Epidermal melanocyte (primary cell): ENCODE results near the gene TMEM235.
"Not testable (repeated sequence)": the region's sequence is repeated elsewhere in the genome, so short reads cannot be mapped to it uniquely, and the experiment has no call there.

Experiments
- DNase-seq: peaks from one replicate; pipeline ENCODE4 v3.0.0; 2011; ENCODE audit warnings: low spot score; ENCODE audit not compliant: insufficient read length

Gene TMEM235

DNA sequence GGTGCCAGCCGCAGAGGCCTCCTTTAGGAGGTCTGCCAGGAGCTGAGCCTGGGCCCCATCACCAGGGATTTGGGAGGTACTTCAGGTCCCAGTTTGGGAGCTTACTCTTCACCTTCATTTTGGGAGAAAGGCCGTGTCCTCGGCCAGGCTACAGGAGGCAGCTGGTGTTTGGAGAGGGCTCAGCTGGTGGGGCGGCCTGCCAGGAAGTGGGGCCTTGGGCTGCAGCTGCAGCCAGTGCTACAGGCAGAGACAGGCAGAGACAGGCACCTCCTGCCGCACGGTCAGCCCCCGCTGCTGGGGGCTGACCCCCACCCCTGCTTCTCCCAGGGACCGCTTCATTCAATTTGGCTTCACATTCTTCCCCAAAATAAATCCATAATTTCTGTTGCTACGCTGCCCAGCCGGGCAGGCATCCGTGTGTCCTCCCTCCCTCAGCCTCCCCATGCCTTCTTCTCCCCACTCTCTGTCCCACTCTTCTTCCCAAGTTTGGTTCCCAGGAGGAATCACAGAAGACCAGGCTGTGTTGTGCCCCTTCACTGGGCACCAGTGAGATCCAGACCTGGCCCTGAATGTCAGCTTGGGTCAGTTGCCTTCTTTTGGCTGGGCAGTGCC, 6.1 kb downstream of the TMEM235 start:
- no peak for DNase-seq

DNA sequence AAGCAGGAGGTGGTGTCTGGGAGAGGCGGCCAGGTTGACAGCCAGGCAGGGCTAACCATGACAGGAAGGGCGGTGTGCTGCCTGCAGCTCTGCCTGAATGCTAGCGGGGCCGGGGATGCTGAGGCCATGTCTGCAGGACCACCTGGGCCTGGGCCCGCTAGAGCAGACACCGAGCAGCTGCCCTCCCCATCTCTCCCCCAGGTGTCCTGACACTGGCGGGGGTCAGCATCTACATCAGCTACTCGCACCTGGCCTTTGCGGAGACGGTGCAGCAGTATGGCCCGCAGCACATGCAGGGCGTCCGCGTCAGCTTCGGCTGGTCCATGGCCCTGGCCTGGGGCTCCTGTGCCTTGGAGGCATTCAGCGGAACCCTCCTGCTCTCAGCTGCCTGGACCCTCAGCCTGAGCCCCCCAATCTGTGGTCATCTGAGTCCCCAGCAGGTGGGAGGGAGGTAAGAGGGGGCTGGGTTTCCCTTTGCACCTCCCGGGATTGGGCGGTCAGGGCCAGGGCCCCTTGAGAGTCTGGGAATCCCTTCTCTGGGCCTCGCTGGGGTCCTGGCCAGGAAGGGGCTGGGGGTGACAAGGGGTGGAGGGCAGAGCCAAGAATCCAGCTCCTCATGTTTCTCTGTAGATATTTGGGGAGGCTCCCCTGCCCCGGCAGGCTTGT, 7.5 kb downstream of the TMEM235 start:
- DNase-seq = no peak

DNA sequence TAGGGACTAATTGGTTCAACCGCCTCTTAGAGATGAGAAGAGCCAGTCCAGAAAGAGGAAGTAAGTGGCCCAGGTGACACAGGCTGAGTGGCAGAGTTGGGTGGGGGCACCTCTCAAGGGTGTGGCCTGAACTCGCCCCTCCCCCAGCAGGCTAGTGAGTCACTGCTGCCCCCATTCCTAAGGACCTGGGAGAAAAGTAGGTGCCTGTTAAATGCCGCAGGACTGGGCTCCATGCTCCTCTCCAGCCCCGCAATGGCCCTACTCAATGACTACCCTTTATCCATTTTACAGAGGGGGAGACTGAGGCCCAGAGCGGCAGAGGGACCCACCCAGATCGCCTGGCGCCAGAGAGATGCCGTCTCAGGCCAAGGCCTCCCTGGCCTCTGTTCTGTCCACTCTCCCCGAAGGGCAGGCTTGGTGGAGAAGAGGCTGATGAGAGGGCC, 8.1 kb downstream of the TMEM235 start:
- DNase-seq = no peak

DNA sequence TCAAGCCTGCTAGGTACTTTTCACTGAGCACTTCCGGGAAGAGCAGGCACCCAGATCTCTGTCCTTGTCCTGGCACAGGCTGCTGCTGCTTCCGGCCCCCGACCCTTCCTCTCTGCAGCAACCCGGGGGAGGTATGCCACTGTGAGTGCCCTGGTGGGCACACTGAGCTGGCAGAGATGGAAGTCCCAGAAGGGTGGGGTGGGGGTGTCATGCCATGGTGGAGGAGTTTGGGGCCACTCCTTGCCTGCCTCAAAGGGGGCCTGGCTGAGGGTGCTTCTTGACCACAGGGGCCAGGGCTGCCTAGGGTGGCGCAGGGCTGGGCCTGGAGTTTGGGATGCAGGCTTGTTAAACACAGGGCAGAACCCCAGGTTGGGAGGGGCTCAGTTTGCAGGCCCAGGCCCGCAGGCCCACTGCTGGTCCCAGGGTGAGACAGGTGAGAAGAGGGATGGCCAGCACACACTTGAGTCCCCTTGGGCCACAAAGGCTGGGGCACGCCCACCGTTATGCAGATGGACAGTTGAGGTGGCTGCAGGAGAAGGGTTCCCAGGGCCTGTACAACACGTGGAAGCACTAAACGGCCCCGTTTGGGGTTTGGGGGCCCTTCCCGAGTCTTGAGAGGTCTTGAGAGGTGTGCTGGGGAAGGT, 8.7 kb downstream of the TMEM235 start:
- DNase-seq = no peak

DNA sequence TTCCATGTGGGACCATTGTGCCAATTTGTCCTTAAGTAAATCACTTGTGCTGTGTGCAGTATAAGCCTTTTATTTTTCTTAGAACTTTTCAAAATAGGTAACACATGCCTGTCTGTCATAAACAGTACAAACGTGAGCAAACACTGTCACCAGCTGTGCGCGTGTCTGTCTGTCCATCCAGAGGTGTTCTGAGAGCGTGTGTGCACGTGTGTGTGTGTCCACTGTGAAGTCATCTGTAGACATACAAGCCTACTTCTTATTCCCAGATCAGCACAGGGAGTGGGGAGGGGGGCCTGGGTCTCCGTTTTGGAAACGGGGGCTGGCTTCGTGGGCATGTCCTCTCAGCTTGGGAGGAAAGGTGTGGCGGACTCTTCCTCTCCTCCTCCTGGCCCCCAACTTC, 9.4 kb downstream of the TMEM235 start:
- DNase-seq = no peak

DNA sequence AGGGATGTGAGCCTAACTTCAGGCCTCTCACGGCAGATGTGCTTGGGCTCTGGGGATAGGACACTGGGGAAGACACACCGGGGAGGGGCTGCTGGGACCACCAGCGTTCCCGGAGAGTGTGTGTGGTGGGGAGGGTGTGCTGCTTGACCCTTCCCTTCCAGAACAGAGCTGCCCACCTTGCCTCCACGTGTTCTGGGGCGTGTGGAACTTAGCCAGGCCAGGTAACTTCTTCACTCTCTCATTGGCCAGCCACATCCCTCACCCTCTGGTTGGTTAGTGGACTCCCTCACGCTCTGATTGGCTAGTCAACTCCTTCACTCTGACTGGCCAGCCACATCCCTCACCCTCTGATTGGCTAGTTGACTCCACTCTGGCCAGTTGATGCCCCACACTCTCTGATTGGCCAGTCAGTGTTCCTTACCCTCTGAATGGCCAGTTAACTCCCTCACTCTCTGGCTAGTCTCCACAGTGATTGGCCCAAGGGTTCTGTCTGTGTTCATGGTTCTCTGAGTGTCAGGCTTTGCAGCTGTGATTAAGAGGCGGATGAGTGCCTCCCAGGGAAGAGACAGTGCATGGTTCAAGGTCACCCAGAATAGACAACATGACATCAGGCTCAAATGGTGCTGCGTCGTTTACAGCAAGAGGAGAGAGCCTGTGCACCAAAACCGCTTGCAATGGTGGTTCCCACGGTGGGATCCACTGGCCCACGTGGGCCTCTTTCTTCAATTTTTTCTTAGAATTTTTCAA, 10.0 kb downstream of the TMEM235 start:
- DNase-seq = no peak

DNA sequence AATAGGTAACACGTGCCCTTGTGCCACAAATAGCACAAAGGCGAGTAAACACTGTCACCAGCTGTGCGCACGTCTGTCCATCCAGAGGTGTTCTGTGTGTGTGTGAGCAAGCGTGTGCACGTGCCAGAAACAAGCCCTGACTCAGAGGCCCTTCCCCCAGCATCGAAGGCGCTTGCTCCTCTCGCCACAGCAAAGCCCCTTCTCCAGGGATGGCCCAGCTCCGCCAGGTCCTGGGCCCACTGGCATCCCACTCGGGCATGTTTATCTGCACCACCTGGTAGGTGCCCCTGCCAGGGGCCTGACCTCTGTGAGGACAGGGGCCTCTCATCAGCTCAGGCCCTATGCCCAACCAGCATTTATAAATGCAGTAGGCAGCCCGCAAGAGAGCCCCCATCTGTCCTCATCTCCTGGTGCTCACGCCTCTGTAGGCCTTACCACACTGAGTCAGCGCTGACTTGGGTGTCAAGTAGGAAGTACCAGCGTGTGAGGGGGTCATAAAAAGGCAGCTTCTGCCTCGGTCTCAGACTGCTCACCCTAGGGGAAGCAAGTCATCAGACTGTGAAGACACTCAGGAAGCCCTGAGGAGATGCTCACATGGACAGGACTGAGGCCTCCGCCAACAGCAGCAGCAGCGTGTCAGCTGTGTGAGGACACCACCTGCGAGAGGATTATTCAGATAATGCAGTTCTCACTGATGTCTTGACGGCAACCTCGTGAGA, 10.8 kb downstream of the TMEM235 start:
- DNase-seq = no peak

DNA sequence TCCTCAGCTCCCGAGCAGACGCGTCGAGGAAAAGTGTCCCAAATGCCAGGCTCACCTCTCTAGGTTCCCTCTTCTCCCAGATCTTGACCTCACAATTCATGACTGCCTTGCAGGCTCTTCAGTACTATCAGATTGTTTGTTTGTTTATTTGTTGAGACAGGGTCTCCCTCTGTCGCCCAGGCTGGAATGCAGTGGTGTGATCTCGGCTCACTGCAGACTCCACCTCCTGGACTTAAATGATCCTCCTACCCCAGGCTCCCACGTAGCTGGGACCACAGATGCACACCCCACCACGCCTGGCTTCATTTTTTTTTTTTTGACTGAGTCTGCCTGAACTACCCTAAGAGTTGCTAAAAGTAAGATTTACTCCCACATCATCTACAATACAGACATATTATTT, 15.9 kb downstream of the TMEM235 start:
- no peak for DNase-seq

DNA sequence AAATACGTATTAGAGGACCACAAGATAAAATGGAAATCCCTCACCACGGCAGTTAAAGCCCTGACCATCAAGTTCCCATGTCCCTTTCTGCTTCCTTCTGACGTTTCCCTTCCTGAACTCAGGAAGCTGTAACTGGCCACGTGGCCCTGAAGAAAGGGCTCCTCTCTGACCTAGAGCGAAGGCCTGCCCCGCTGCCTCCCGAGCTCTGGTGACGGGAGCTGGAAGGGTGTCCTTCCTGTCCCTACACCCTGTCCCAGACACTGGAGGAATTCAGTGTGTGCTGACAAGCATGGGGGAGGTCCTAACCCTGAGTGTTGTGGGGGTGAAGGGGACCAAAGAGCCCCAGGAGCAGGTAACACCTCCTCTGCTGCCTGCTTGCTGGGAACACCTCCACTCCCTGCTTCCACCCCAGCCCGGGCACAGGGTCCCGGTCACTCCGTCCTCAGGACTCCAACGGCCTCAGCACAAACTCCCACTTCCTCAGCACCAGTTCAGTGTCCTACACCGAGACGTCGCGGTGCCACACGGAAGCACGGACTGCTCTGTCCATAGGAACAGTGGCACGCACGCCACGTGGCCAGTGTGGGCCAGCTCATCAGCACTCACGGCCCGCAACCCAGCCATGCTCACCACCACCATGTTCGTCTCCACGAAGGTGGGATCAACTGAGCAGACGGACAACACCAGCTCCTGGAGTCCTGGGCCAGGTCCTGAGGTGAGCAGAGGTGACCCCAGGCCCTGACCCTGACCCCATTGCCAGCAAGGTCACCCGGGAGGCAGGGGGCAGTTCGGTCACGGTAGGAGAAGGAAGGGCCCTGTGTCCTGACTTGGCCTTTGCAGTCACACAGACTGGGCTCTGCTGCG, 16.9 kb downstream of the TMEM235 start:
- DNase-seq = no peak

DNA sequence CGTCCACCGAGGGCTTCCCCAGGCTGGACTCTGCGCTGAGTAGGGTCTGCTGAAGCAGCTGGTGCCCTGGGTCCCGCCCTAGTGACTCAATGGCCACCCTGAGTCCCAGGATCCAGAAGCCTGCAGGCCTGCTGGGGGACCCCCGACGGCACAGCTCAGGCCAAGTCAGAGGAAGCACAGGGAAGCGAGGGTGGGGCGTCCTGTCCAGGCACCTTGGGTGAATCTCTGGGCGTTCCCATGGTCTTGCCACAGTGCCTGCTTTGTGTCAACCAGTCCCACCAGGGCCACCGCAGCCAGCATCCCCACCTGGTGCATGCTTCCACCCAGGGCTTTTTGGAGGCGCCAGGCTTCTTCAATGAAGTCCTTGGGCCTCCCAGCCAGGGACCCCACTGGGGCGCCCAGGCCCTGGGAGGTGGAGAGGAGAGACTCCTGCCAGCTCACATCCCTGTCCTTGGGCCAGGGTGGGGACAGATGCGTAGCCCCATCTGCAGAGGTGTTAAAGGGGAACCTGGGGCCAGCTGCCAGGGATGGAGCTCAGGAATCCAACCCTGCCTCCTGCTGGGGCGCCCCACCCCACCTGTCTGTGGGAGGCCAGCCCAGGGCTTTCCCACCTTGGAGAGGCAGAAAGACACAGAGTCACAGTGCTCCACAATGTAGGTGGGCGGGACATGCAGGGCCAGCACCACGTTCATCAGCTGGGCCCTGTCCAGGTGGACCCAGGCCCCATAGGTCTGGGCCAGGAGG, 17.8 kb downstream of the TMEM235 start:
- DNase-seq = no peak

DNA sequence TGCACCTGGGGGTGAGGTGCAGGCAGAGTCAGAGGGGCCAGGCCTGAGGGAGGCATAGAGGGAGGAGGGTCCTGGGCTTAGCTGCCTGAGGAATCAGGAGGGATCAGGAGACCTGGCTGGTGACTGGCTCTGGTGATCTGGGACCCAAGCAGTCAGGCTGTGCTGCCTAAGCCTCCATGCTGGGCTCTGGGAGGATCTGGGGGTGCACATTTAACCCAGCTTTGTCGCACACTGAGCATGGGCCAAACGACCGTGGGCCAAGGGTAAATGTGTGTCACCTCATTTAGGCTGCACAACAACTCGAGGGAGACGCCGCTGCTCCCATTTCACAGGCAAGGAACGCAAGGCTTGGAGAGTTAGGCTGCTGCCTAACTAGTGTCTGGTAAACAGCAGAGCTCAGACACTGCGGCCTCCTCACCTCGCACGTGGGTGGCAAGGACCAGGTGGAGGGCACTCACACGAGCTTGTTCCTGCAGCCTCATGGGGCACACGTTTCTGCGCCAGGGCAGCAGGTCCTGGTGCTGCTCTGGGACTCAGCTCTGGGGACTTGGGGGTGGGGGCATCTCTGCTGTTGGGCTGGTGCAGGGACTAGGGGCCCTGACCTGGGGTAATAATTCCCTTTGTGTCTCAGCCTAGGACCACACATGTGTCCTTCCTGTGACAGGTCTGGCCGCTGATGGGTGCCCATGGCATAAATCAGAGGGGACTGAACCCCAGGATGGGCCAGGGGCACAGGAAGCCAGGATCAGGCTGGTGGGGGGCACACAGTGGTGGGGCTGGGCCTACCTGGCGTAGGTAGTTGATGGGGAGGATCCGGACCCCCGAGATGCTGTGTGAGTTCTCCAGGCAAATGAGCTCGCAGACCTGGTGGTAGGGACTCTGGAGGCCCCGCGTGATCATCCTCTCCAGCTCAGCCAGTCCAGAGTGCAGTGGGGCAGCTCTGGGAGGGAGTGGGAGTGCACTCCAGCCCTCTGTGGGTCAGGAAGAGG, 18.7 kb downstream of the TMEM235 start:
- DNase-seq = no peak

DNA sequence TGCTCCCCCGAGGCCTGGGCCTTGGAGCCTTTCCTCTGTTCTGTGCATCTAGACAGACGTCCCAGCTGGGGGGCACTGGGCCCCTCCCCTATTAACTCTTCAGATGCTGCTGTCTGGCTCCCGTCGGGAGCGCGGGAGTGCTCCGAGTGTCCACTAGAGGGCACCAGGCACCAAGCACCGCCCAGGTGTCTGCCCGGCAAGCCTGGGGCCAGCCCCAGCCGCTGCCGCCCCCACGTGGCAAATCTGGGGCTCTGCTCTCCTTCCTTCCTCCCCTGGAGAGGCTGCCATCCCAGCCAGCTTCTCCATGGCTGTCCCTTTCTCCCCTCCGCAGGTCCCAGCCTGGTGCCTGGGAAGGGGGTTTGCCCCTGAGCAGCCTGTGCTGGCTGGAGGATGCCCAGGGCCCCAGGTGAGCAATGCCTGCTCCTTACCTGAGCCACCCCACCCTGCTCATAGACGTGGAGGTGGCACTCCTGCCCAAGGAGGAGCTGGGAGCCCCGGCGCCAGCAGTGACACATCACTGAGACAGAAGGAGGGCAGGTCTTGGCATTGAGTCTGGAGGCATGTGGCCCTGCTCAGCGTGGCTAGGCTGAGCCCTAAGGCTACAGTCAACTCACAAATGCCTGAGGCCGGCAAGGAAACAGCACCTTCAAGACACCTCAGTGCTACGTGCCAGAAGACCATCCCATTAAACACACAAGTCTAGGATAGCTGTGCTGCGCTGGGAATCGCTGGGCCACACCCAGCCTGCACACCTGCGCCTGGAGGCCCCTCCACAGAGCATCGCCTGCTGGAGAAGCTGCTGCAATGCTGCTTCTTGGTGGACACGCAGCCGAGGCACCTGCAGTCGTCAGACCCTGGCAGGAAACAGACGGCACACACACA, 19.7 kb downstream of the TMEM235 start:
- peak; percentile 96 for DNase-seq

DNA sequence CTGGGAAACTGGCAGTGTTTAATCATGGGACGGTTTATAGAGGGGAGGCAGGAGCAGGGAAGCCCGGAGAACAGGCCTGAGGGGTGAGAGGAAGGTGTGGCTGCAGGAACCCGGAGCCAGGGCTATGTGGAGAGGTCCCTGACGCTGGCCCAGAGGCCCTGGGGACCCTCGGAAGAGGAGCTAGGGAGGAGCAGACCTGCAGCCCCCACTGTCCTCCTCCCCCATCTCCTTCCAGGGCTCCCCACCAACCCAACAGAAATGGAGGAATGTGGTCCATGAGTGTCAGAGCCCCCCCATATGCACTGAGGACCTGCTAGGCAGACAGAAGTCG, 20.3 kb downstream of the TMEM235 start:
- DNase-seq = no peak

DNA sequence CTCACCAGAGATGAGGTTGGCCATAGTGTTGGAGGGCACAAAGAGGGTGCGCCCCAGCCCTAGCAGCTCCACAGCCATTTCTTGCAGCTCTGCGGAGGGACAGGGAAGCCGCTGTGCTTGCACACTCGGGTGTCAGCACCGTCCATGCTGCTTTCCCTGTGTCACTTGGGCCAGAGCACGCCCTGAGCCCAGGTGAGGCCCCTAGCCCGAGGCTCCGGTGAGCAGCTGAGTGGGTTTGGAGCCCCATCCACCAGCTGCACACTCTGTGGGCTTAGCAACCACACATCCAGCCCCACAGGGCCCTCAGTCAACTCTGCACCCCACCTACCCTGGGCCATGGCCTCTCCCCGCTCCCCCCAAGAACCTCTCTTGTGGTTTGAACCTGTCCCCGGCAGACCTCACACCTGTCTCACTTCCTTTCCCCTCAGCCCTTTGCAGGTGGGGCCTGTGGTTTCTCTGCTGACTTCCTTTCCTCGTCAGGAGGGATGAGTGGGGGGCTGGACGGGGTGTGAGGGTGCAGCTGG, 20.7 kb downstream of the TMEM235 start:
- no peak for DNase-seq

DNA sequence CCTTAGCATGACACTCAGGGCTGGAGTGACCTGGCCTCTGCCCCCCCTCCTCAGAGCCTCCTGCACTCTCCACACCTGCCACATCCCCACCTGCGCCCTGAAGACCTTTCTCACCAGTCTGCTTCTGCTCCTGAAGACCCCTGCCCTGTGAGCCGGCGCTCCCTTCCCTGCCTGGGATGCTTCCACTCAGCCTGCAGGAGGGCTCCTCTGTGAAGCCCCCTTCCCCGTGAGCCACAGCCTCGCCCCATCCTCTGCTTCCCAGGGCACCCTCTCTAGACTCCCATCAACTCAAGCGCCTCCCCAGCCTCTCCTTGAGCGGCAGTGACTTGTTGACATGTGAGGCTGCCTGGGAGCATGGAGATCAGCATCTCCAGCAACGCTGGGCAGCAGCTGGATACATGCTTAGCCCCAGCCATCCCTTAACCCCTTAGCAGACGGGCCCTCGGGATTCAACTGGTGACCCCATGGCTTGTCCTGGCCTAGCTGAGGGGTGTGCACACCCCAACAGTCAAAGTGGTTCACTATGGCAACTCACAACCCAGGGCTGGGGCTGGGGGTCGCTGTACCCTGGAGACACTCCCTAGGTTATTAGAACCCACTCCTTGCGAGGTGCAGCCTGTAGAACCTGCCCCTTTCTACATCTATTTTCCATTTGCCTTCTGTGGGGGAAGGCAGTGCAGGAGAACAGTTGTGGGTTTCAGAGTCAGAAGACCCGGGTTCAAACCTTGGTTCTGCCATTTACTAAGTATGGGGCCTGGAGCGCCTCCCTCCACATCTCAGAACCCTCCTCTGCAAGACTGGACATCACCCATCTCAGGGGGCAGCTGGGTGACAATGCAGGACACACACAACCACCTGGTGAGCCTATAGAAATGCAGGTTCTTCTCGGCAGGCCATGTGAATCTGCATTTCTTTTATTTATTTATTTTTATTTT, 21.5 kb downstream of the TMEM235 start:
- DNase-seq = no peak

DNA sequence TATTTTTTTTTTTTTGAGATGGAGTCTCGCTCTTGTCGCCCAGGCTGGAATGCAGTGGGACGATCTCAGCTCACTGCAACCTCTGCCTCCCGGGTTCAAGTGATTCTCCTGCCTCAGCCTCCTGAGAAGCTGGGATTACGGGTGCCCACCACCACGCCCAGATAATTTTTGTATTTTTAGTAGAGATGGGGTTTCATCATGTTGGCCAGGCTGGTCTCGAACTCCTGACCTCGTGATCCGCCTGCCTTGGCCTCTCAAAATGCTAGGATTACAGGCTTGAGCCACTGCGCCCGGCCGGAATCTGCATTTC, 22.2 kb downstream of the TMEM235 start:
- DNase-seq = not testable (repeated sequence)
